ENCODE results near the gene RELN. TPM values are rescaled to one million over a fixed set of nuclear protein-coding genes. Genes with fewer than 3 reads are reported as not detected.

The RELN gene
- total RNA-seq, 2 experiments from 2014 or later: not detected

DNA sequence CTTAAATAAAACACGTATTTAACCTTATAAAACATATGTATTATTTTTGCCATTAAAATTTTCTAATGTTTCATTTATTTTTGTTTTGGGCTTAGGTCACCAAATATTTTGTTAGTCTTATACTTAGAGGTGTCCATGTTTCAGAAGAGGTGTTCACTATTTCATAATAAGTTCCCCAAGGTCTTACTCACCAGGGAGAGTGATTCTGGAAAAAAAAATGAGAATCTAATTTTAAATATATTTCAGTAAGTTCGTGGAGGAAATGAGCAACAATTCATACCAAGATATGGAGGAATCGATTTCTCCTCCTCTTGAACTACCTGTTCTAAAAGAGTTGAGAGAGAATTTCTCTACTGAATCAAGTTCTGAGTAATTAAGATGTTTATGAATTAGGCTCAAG, 271.9 kb downstream of the RELN start:
- TF ChIP-seq, protein P1, sequence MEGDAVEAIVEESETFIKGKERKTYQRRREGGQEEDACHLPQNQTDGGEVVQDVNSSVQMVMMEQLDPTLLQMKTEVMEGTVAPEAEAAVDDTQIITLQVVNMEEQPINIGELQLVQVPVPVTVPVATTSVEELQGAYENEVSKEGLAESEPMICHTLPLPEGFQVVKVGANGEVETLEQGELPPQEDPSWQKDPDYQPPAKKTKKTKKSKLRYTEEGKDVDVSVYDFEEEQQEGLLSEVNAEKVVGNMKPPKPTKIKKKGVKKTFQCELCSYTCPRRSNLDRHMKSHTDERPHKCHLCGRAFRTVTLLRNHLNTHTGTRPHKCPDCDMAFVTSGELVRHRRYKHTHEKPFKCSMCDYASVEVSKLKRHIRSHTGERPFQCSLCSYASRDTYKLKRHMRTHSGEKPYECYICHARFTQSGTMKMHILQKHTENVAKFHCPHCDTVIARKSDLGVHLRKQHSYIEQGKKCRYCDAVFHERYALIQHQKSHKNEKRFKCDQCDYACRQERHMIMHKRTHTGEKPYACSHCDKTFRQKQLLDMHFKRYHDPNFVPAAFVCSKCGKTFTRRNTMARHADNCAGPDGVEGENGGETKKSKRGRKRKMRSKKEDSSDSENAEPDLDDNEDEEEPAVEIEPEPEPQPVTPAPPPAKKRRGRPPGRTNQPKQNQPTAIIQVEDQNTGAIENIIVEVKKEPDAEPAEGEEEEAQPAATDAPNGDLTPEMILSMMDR (IDR thresholded peaks at IDR 0.05): no peak
- no peaks in the 10 kb centered on the region for H3K9me3 Mint-ChIP-seq
- no peak for DNase-seq
- H3K27me3 Mint-ChIP-seq: peaks cover 27% of the 10 kb centered on the region
- Histone ChIP-seq H3K9me3 (ENCODE audit: control insufficient read depth in 1 of 2, insufficient read depth in 1 of 2, low read length in 2 of 2) (no peaks in the 10 kb centered on the region), H3K27me3 (ENCODE audit: control insufficient read depth in 1 of 2, insufficient read depth in 2 of 2, low read length in 2 of 2) (peaks cover 4 to 8% of the 10 kb centered on the region in 2 experiments), H3K27ac (ENCODE audit: low read depth in 1 of 2, low read length in 2 of 2) (no peak overlapping the region), H3K4me1 (ENCODE audit: insufficient read depth, low read length) (no peaks in the 10 kb centered on the region), H3K36me3 (ENCODE audit: insufficient read depth, low read length) (no peaks in the 10 kb centered on the region), H3K4me3 (ENCODE audit: low read length) (no peak overlapping the region)
- H3K36me3 Mint-ChIP-seq (ENCODE audit: low read depth): no peaks in the 10 kb centered on the region
- H3K27ac Mint-ChIP-seq: no peak overlapping the region
- H3K4me1 Mint-ChIP-seq (ENCODE audit: low read depth): no peaks in the 10 kb centered on the region
- no peak overlapping the region for H3K4me3 Mint-ChIP-seq
- intact Hi-C loops (cut with DNase I, micrococcal nuclease): no loop called here
- ATAC-seq (ENCODE audit: poor library complexity): no peak
- CTCF ChIA-PET: no interaction called here
- POLR2A ChIA-PET: no interaction called here

DNA sequence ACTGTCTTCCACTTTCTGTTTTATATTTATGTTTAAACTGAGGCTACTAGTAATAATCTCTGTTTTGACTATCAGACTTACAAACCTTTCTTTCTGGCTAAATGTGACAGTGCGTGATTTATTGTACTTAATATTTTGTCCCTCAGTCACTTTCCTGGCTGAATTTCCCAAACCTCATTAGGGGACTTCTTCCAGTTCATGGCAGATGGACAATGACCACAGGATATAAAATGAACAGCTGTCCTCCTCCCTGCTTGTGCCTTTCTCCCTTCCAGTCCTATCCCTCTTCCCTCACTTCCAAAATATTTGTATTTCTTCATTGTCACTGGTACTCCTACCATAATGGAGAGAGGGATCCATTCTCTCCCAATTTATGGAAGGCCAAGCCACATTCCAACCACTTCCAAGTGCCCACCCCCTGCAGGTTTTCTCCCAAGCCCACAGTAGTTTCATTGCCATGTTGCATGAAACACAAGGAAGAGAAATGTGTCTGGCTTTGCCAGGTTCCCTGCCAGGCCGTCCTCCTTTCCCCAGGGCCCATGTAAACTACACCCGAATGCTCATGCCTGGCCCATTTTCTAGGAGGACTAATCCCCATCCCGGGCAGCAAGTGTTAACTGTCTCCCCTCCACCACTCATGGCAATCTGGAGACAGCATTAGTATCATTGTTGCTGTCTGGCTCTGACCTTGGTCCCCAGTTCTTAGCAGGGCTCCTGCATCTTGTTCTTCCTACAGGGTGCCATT, 273.9 kb downstream of the RELN start:
- DNase-seq (no peak), ATAC-seq (ENCODE audit: poor library complexity) (no peak)
- intact Hi-C loops (cut with DNase I, micrococcal nuclease): loop anchor here in 1 of 2 experiments (1.0 kb wide), 1 partner anchor 8 kb away; no protein-coding TSS in a partner anchor
- ChIA-PET POLR2A (no interaction called here), CTCF (no interaction called here)
- Histone ChIP-seq H3K9me3 (ENCODE audit: control insufficient read depth in 1 of 2, insufficient read depth in 1 of 2, low read length in 2 of 2) (no peaks in the 10 kb centered on the region), H3K4me1 (ENCODE audit: insufficient read depth, low read length) (no peaks in the 10 kb centered on the region), H3K4me3 (ENCODE audit: low read length) (no peak overlapping the region), H3K27me3 (ENCODE audit: control insufficient read depth in 1 of 2, insufficient read depth in 2 of 2, low read length in 2 of 2) (peaks cover 4 to 8% of the 10 kb centered on the region in 2 experiments), H3K36me3 (ENCODE audit: insufficient read depth, low read length) (no peaks in the 10 kb centered on the region), H3K27ac (ENCODE audit: low read depth in 1 of 2, low read length in 2 of 2) (no peak overlapping the region)
- no peaks in the 10 kb centered on the region for H3K36me3 Mint-ChIP-seq (ENCODE audit: low read depth)
- H3K27me3 Mint-ChIP-seq: peaks cover 27% of the 10 kb centered on the region
- H3K4me3 Mint-ChIP-seq: no peak overlapping the region
- TF ChIP-seq, protein P1 (IDR thresholded peaks at IDR 0.05): no peak
- no peaks in the 10 kb centered on the region for H3K9me3 Mint-ChIP-seq
- no peaks in the 10 kb centered on the region for H3K4me1 Mint-ChIP-seq (ENCODE audit: low read depth)
- no peak overlapping the region for H3K27ac Mint-ChIP-seq

DNA sequence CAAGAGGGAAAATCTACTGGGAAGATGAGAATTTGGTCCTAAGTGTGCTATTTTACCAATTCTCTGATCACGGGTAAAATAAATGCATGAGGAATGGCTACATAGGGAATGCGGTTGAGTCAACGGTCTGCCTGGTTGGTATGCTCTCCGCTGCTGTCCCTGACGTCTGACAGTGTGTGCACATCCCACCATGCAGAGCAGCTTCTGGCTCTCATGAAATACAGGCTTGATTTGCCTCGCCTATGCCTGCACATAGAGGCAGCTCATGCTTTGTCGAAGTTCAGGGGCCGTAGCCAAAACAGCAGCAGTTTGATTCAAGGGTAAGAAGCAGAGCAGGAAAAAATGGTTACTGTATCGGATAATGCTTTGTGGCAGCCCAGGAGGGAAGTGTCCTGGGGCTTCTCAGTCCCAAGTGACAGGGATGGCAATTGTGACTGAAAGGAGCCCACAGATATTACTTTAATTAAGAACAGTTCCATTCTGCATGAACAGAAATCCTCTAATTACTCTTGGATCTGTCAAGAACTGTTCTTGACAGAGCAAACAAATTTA, 275.0 kb downstream of the RELN start:
- TF ChIP-seq, protein P1 (IDR thresholded peaks at IDR 0.05): no peak
- Histone ChIP-seq H3K9me3 (ENCODE audit: control insufficient read depth in 1 of 2, insufficient read depth in 1 of 2, low read length in 2 of 2) (no peaks in the 10 kb centered on the region), H3K27me3 (ENCODE audit: control insufficient read depth in 1 of 2, insufficient read depth in 2 of 2, low read length in 2 of 2) (peaks cover 1 to 8% of the 10 kb centered on the region in 2 experiments), H3K4me3 (ENCODE audit: low read length) (no peak overlapping the region), H3K36me3 (ENCODE audit: insufficient read depth, low read length) (no peaks in the 10 kb centered on the region), H3K4me1 (ENCODE audit: insufficient read depth, low read length) (no peaks in the 10 kb centered on the region), H3K27ac (ENCODE audit: low read depth in 1 of 2, low read length in 2 of 2) (no peak overlapping the region)
- Mint-ChIP-seq H3K27me3 (peaks cover 29% of the 10 kb centered on the region), H3K4me1 (ENCODE audit: low read depth) (no peaks in the 10 kb centered on the region), H3K9me3 (no peaks in the 10 kb centered on the region), H3K36me3 (ENCODE audit: low read depth) (no peaks in the 10 kb centered on the region), H3K4me3 (no peak overlapping the region), H3K27ac (no peak overlapping the region)
- ATAC-seq (ENCODE audit: poor library complexity) (no peak), DNase-seq (no peak)
- ChIA-PET POLR2A (no interaction called here), CTCF (no interaction called here)
- intact Hi-C loops (cut with DNase I, micrococcal nuclease): no loop called here

Measured in CD4-positive, alpha-beta T cell (primary cell).